Natural killer cell (primary cell): ENCODE data around the gene LIPH. TPM values are rescaled to one million over a fixed set of nuclear protein-coding genes. Genes with fewer than 3 reads are reported as not detected.
A peak's percentile ranks its signal among the peaks of the same experiment; 100 is the strongest.
"Not testable (repeated sequence)": the region's sequence is repeated elsewhere in the genome, so short reads cannot be mapped to it uniquely, and the experiment has no call there.

Source experiments
- ATAC-seq, 3 donors: fragments of 150-1000 bp in 2 of 3; fragments of 200-7000 bp in 1 of 3; cut with Tn5 transposase; 1 replicate in 1 of 3; 2 replicates in 2 of 3; pipeline ENCODE4 v1.10.0; 2021; ENCODE audit warnings: mild to moderate bottlenecking in 2 of 3, moderate library complexity in 2 of 3
- DNase-seq, 2 donors: peaks; one replicate each; pipeline versions ENCODE4 v3.0.0 to v3.0.0-alpha.2; 2013 to 2021; ENCODE audit warnings: mixed read lengths in 1 of 2
- H3K27ac ChIP-seq: one replicate; pipeline ENCODE4 v1.5.1; 2013; ENCODE audit warnings: mild to moderate bottlenecking, low read length
- H3K27me3 ChIP-seq: one replicate; pipeline ENCODE4 v1.6.1; 2013; ENCODE audit warnings: low read length; ENCODE audit not compliant: control insufficient read depth, insufficient read depth
- H3K36me3 ChIP-seq: one replicate; pipeline ENCODE4 v1.6.1; 2013; ENCODE audit warnings: low read length; ENCODE audit not compliant: control insufficient read depth, insufficient read depth
- H3K4me1 ChIP-seq: one replicate; pipeline ENCODE4 v1.6.1; 2013; ENCODE audit warnings: low read length; ENCODE audit not compliant: control insufficient read depth, insufficient read depth
- H3K4me3 ChIP-seq: one replicate; pipeline ENCODE4 v1.5.1; 2013; ENCODE audit warnings: low read length
- H3K9me3 ChIP-seq: one replicate; pipeline ENCODE4 v1.6.1; 2013; ENCODE audit warnings: low read length; ENCODE audit not compliant: control insufficient read depth, insufficient read depth
- H3K27ac Mint-ChIP-seq, 2 donors: one replicate each; pipeline ENCODE4 v1.8.0; 2022; ENCODE audit warnings: mild to moderate bottlenecking in 2 of 2, mixed read lengths in 2 of 2, moderate library complexity in 1 of 2
- H3K27me3 Mint-ChIP-seq, 2 donors: one replicate each; pipeline ENCODE4 v1.8.0; 2022; ENCODE audit warnings: low read depth in 2 of 2, mixed read lengths in 2 of 2
- H3K36me3 Mint-ChIP-seq: one replicate; pipeline ENCODE4 v1.8.0; 2022; ENCODE audit warnings: mixed read lengths
- H3K4me1 Mint-ChIP-seq, 2 donors: one replicate each; pipeline ENCODE4 v1.8.0; 2022; ENCODE audit warnings: mixed read lengths in 2 of 2
- H3K4me3 Mint-ChIP-seq: one replicate; pipeline ENCODE4 v1.8.0; 2022; ENCODE audit warnings: mild to moderate bottlenecking, moderate library complexity, mixed read lengths
- H3K9me3 Mint-ChIP-seq, 2 donors: one replicate each; pipeline ENCODE4 v1.8.0; 2022; ENCODE audit warnings: mixed read lengths in 2 of 2
- CTCF ChIP-seq: fragments of 200-600 bp; IDR thresholded peaks from one replicate; pipeline ENCODE4 v1.8.0; 2022; ENCODE audit warnings: antibody characterized with exemption
- WGBS: methylation state at CpG from one replicate; pipeline ENCODE4 v1.1.7; 2013; ENCODE audit warnings: missing lambda C conversion rate; ENCODE audit not compliant: insufficient coverage; 5-methylcytosine and 5-hydroxymethylcytosine counted together
- intact Hi-C: fragments of 100-400 bp; cut with micrococcal nuclease; formaldehyde crosslinking; loops from one replicate; pipeline ENCODE4 v1.14.2; 2022
- total RNA-seq, 4 donors: library from RNA; stranded (reverse); fragments of 120-200 nt in 1 of 4; gene quantifications; one replicate each; pipeline versions ENCODE4 v1.2.3 to v1.2.4, GENCODE V29; 2013 to 2022

LIPH gene
- total RNA-seq, 3 donors from 2014 or later (not counting 1 experiment from before 2014, with no cell fraction given) = 0.09 to 0.16 TPM; not detected in 1

- no peaks in the 10 kb centered on the region for H3K9me3 ChIP-seq
- no peaks in the 10 kb centered on the region for H3K27me3 ChIP-seq
- ATAC-seq (no peak), DNase-seq (no peak)
- H3K27me3 Mint-ChIP-seq = peaks cover 0 to 3% of the 10 kb centered on the region in 2 donors
- H3K27ac Mint-ChIP-seq = peak overlapping the region in 1 of 2 donors; percentile 86
- TF ChIP-seq CTCF = no peak
- intact Hi-C loops = loop anchor here (10.0 kb wide), 1 partner anchor 194 kb away; the partner anchor contains the start of gene MAP3K13
- no peaks in the 10 kb centered on the region for H3K36me3 Mint-ChIP-seq
- H3K4me3 ChIP-seq = no peak overlapping the region
- H3K4me3 Mint-ChIP-seq = no peak overlapping the region
- no peak overlapping the region for H3K27ac ChIP-seq
- no peaks in the 10 kb centered on the region for H3K36me3 ChIP-seq
- H3K4me1 Mint-ChIP-seq = peaks cover 10 to 25% of the 10 kb centered on the region in 2 donors
- WGBS = 100% methylated on average over 3 of the region's 3 CpGs
- peaks cover 17% of the 10 kb centered on the region for H3K4me1 ChIP-seq
- no peaks in the 10 kb centered on the region for H3K9me3 Mint-ChIP-seq
Observed at GRCh38 chr3:185558395-185558794, 6.0 kb upstream of the LIPH start.

- not testable (repeated sequence) for H3K27me3 Mint-ChIP-seq, H3K4me3 ChIP-seq, ATAC-seq, H3K27me3 ChIP-seq, H3K9me3 Mint-ChIP-seq, H3K27ac ChIP-seq, H3K36me3 Mint-ChIP-seq, DNase-seq, H3K9me3 ChIP-seq, H3K4me3 Mint-ChIP-seq, H3K36me3 ChIP-seq, H3K27ac Mint-ChIP-seq
- 89% methylated on average over 5 of the region's 6 CpGs for WGBS
- peaks cover 17 to 24% of the 10 kb centered on the region in 2 donors for H3K4me1 Mint-ChIP-seq
- H3K4me1 ChIP-seq = peaks cover 13% of the 10 kb centered on the region
- intact Hi-C loops = loop anchor here (10.0 kb wide), 1 partner anchor 192 kb away; the partner anchor contains the start of gene MAP3K13
Observed at GRCh38 chr3:185556640-185557039, 4.3 kb upstream of the LIPH start.

- no peak for TF ChIP-seq CTCF
- no peak overlapping the region for H3K4me3 ChIP-seq
- H3K27ac Mint-ChIP-seq = no peak overlapping the region
- no peak overlapping the region for H3K4me3 Mint-ChIP-seq
- intact Hi-C loops = loop anchor here (10.0 kb wide), 1 partner anchor 191 kb away; the partner anchor contains the start of gene MAP3K13
- DNase-seq (no peak), ATAC-seq (no peak)
- WGBS = 50% methylated on average over 1 of the region's 1 CpG
- H3K36me3 Mint-ChIP-seq = no peaks in the 10 kb centered on the region
- H3K36me3 ChIP-seq = no peaks in the 10 kb centered on the region
- no peaks in the 10 kb centered on the region for H3K27me3 ChIP-seq
- peaks cover 17% of the 10 kb centered on the region in 2 donors for H3K4me1 Mint-ChIP-seq
- peaks cover 0 to 3% of the 10 kb centered on the region in 2 donors for H3K27me3 Mint-ChIP-seq
- no peaks in the 10 kb centered on the region for H3K9me3 ChIP-seq
- H3K27ac ChIP-seq = no peak overlapping the region
- peaks cover 6% of the 10 kb centered on the region for H3K4me1 ChIP-seq
- H3K9me3 Mint-ChIP-seq = no peaks in the 10 kb centered on the region
Observed at GRCh38 chr3:185555860-185556347, 3.5 kb upstream of the LIPH start.

GRCh38 chr3:185555101-185555501 lies 2.7 kb upstream of the LIPH start:
- Histone ChIP-seq H3K36me3 (no peaks in the 10 kb centered on the region), H3K4me1 (peaks cover 5% of the 10 kb centered on the region), H3K4me3 (no peak overlapping the region), H3K27ac (no peak overlapping the region), H3K9me3 (no peaks in the 10 kb centered on the region), H3K27me3 (no peaks in the 10 kb centered on the region)
- intact Hi-C loops = loop anchor here (10.0 kb wide), 1 partner anchor 190 kb away; the partner anchor contains the start of gene MAP3K13
- DNase-seq = no peak
- 94% methylated on average over 3 of the region's 4 CpGs for WGBS
- no peak for TF ChIP-seq CTCF
- ATAC-seq = no peak
- Mint-ChIP-seq H3K4me1 (peaks cover 16 to 17% of the 10 kb centered on the region in 2 donors), H3K27ac (no peak overlapping the region), H3K9me3 (no peaks in the 10 kb centered on the region), H3K4me3 (no peak overlapping the region), H3K36me3 (no peaks in the 10 kb centered on the region), H3K27me3 (peaks cover 0 to 3% of the 10 kb centered on the region in 2 donors)
